A549 treated with AZD2906 at 1 μM for 4 hours (cell line): ENCODE measurements around the gene C2orf42. TPM values are rescaled to one million over a fixed set of nuclear protein-coding genes. Genes with fewer than 3 reads are reported as not detected.

Source experiments
- total RNA-seq: library from RNA; stranded (reverse); fragments of 200-300 nt; extraction: Qiagen RNA extraction; gene quantifications from 5 replicates; pipeline ENCODE4 v1.2.3, GENCODE V29; 2022

Gene C2orf42
- 6.6 to 8.9 TPM (median 7.4 TPM) in 5 replicates for total RNA-seq

GRCh38 chr2:70190418-70191243 lies at the start of gene C2orf42:
TSS of gene C2orf42 (minus strand) at chr2:70191019. CDS start at chr2:70181985, 9,034 bp downstream.

Other genes with a start within 250 kb of the C2orf42 start
- 0.20 to 0.38 TPM (median 0.25 TPM) in 5 replicates for gene ASPRV1, start 229.4 kb downstream of the C2orf42 start, total RNA-seq
- gene PCBP1, start 103.5 kb downstream of the C2orf42 start, total RNA-seq = 371 to 434 TPM (median 410 TPM) in 5 replicates
- 39.8 to 45.0 TPM (median 43.4 TPM) in 5 replicates for gene TIA1, start 57.6 kb upstream of the C2orf42 start, total RNA-seq
- gene PCYOX1, start 67.1 kb upstream of the C2orf42 start, total RNA-seq = 37.0 to 43.4 TPM (median 42.5 TPM) in 5 replicates
- 321 to 383 TPM (median 336 TPM) in 5 replicates for gene SNRPG, start 102.7 kb upstream of the C2orf42 start, total RNA-seq
- gene FAM136A, start 111.0 kb upstream of the C2orf42 start, total RNA-seq = 81.8 to 93.2 TPM (median 89.1 TPM) in 5 replicates